GM23338 (cell line): ENCODE measurements around the gene ZNF648. TPM values are rescaled to one million over a fixed set of nuclear protein-coding genes. Genes with fewer than 3 reads are reported as not detected.
"Not testable (repeated sequence)": the region's sequence is repeated elsewhere in the genome, so short reads cannot be mapped to it uniquely, and the experiment has no call there.

Source experiments
- ATAC-seq: fragments of 200-7000 bp; cut with Tn5 transposase; 3 replicates; pipeline ENCODE4 v1.9.1; 2020
- DNase-seq: peaks from one replicate; pipeline ENCODE4 v3.0.0-alpha.2; 2015; ENCODE audit warnings: low spot score
- H2AFZ ChIP-seq: fragments of 200-600 bp; sonication (generic); 2 replicates; pipeline ENCODE4 v1.8.0; 2016; ENCODE audit warnings: antibody characterized with exemption, mild to moderate bottlenecking, moderate library complexity
- H3F3A ChIP-seq: fragments of 200-600 bp; sonication (generic); replicated peaks from 2 replicates; pipeline ENCODE4 v1.8.0; 2017; ENCODE audit warnings: antibody characterized with exemption, mixed run types, low read depth
- H3K27ac ChIP-seq: fragments of 200-600 bp; sonication (generic); 2 replicates; pipeline ENCODE4 v1.6.1; 2016; ENCODE audit warnings: low read depth
- H3K27me3 ChIP-seq: fragments of 200-600 bp; sonication (generic); 2 replicates; pipeline ENCODE4 v1.8.0; 2016; ENCODE audit warnings: mild to moderate bottlenecking, mixed run types, moderate library complexity; ENCODE audit not compliant: insufficient read depth
- H3K36me3 ChIP-seq: fragments of 200-600 bp; sonication (generic); 2 replicates; pipeline ENCODE4 v1.8.0; 2016; ENCODE audit warnings: mild to moderate bottlenecking; ENCODE audit not compliant: insufficient read depth
- H3K4me1 ChIP-seq: fragments of 200-600 bp; sonication (generic); 2 replicates; pipeline ENCODE4 v1.8.0; 2016; ENCODE audit warnings: mild to moderate bottlenecking, moderate library complexity; ENCODE audit not compliant: insufficient read depth
- H3K4me2 ChIP-seq: fragments of 200-600 bp; sonication (generic); 2 replicates; pipeline ENCODE4 v1.7.1; 2017; ENCODE audit warnings: mixed run types
- H3K4me3 ChIP-seq: fragments of 200-600 bp; sonication (generic); 2 replicates; pipeline ENCODE4 v1.6.1; 2016; ENCODE audit warnings: mixed run types
- H3K79me2 ChIP-seq: fragments of 200-600 bp; sonication (generic); replicated peaks from 2 replicates; pipeline ENCODE4 v1.8.0; 2017; ENCODE audit warnings: mild to moderate bottlenecking; ENCODE audit not compliant: insufficient read depth
- H3K9me2 ChIP-seq: fragments of 200-600 bp; sonication (generic); 2 replicates; pipeline ENCODE4 v1.8.0; 2017; ENCODE audit not compliant: insufficient read depth
- H4K20me1 ChIP-seq: fragments of 200-600 bp; sonication (generic); replicated peaks from 2 replicates; pipeline ENCODE4 v1.8.0; 2017; ENCODE audit warnings: mild to moderate bottlenecking; ENCODE audit not compliant: insufficient read depth
- H3K27ac Mint-ChIP-seq: 2 replicates; pipeline ENCODE4 v1.8.0; 2020; ENCODE audit warnings: inconsistent platforms, mild to moderate bottlenecking, moderate library complexity, mixed read lengths
- H3K27me3 Mint-ChIP-seq: 3 replicates; pipeline ENCODE4 v1.8.0; 2022; ENCODE audit warnings: low read depth, mild to moderate bottlenecking, moderate library complexity, mixed read lengths, inconsistent platforms; ENCODE audit not compliant: insufficient read depth, poor library complexity
- H3K36me3 Mint-ChIP-seq: 3 replicates; pipeline ENCODE4 v1.8.0; 2021; ENCODE audit warnings: low read depth, mild to moderate bottlenecking, inconsistent platforms, moderate library complexity, mixed read lengths
- H3K4me1 Mint-ChIP-seq: 3 replicates; pipeline ENCODE4 v1.8.0; 2020; ENCODE audit warnings: mild to moderate bottlenecking, inconsistent platforms, mixed read lengths
- H3K4me3 Mint-ChIP-seq: 3 replicates; pipeline ENCODE4 v1.8.0; 2021; ENCODE audit warnings: moderate library complexity, mild to moderate bottlenecking, inconsistent platforms, mixed read lengths
- H3K9me3 Mint-ChIP-seq: 3 replicates; pipeline ENCODE4 v1.8.0; 2020; ENCODE audit warnings: moderate library complexity, mild to moderate bottlenecking, inconsistent platforms, mixed read lengths
- CREB1 ChIP-seq: fragments of 250-450 bp; sonication (Bioruptor Pico); IDR thresholded peaks from 2 replicates; pipeline ENCODE4 v1.5.0; 2020; ENCODE audit warnings: low read depth, mild to moderate bottlenecking, moderate library complexity
- CTCF ChIP-seq, 2 experiments: fragments of 200-600 bp in 1 of 2; sonication (generic) in 1 of 2; conservative IDR thresholded peaks; 2 replicates each; pipeline versions ENCODE4 v1.5.1 to v1.6.1; 2016 to 2017; ENCODE audit warnings: antibody characterized with exemption in 2 of 2, low read depth in 2 of 2, mild to moderate bottlenecking in 2 of 2, moderate library complexity in 1 of 2
- ETS1 ChIP-seq: IDR thresholded peaks from 2 replicates; pipeline ENCODE4 v1.6.1; 2016; ENCODE audit warnings: antibody characterized with exemption
- EZH2 ChIP-seq: fragments of 200-600 bp; sonication (generic); IDR thresholded peaks from one replicate; pipeline ENCODE4 v1.8.0; 2017; ENCODE audit warnings: antibody characterized with exemption, mild to moderate bottlenecking, low read depth; ENCODE audit not compliant: unreplicated experiment
- EZH2phosphoT487 ChIP-seq: fragments of 200-600 bp; sonication (generic); IDR thresholded peaks from one replicate; pipeline ENCODE4 v1.8.1; 2018; ENCODE audit warnings: antibody characterized with exemption; ENCODE audit not compliant: unreplicated experiment
- STAT1 ChIP-seq: IDR thresholded peaks from one replicate; pipeline ENCODE4 v1.6.1; 2016; ENCODE audit warnings: antibody characterized with exemption; ENCODE audit not compliant: unreplicated experiment
- ZNF114 ChIP-seq: fragments of 250-450 bp; sonication (Bioruptor Pico); IDR thresholded peaks from 2 replicates; pipeline ENCODE4 v1.5.0; 2020; ENCODE audit warnings: mild to moderate bottlenecking, moderate library complexity
- polyA plus RNA-seq: library from polyadenylated mRNA; unstranded; fragments of >200 nt; fragmentation: Nextera tagmentation; extraction: Ambion mirVana; gene quantifications from 2 replicates; pipeline ENCODE4 v1.2.1, GENCODE V29; 2016
- total RNA-seq: library from RNA; depleted of rRNA; stranded (reverse); fragments of >200 nt; shearing (Covaris generic); gene quantifications from 2 replicates; pipeline ENCODE4 v1.2.3, GENCODE V29; 2014
- TF ChIP-seq, protein P1 (sequence below): IDR thresholded peaks from one replicate; pipeline ENCODE4 v1.6.1; 2018; ENCODE audit warnings: antibody characterized with exemption; ENCODE audit not compliant: unreplicated experiment

The ZNF648 gene
- total and polyA plus RNA-seq, 2 experiments from 2014 or later = 0.24 to 1.2 TPM

GRCh38 chr1:182015360-182015759, 46.2 kb downstream of the ZNF648 start:
- TF ChIP-seq CREB1 (CRISPR knock-in tag) (no peak), EZH2phosphoT487 (no peak), EZH2 (no peak), ZNF114 (no peak), ETS1 (no peak), CTCF (conservative IDR thresholded peaks at IDR 0.05; ENCODE audit: low read depth in 2 of 2) (peak; percentile 62 to 67), STAT1 (no peak)
- TF ChIP-seq, protein P1, sequence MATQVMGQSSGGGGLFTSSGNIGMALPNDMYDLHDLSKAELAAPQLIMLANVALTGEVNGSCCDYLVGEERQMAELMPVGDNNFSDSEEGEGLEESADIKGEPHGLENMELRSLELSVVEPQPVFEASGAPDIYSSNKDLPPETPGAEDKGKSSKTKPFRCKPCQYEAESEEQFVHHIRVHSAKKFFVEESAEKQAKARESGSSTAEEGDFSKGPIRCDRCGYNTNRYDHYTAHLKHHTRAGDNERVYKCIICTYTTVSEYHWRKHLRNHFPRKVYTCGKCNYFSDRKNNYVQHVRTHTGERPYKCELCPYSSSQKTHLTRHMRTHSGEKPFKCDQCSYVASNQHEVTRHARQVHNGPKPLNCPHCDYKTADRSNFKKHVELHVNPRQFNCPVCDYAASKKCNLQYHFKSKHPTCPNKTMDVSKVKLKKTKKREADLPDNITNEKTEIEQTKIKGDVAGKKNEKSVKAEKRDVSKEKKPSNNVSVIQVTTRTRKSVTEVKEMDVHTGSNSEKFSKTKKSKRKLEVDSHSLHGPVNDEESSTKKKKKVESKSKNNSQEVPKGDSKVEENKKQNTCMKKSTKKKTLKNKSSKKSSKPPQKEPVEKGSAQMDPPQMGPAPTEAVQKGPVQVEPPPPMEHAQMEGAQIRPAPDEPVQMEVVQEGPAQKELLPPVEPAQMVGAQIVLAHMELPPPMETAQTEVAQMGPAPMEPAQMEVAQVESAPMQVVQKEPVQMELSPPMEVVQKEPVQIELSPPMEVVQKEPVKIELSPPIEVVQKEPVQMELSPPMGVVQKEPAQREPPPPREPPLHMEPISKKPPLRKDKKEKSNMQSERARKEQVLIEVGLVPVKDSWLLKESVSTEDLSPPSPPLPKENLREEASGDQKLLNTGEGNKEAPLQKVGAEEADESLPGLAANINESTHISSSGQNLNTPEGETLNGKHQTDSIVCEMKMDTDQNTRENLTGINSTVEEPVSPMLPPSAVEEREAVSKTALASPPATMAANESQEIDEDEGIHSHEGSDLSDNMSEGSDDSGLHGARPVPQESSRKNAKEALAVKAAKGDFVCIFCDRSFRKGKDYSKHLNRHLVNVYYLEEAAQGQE = no peak
- Histone ChIP-seq H3K4me3 (no peak overlapping the region), H3K27me3 (no peaks in the 10 kb centered on the region), H3K4me1 (no peaks in the 10 kb centered on the region), H3K36me3 (no peaks in the 10 kb centered on the region), H4K20me1 (no peaks in the 10 kb centered on the region), H3K79me2 (no peaks in the 10 kb centered on the region), H3K27ac (no peak overlapping the region), H3F3A (no peaks in the 10 kb centered on the region), H2AFZ (no peak overlapping the region), H3K4me2 (no peak overlapping the region), H3K9me2 (no peaks in the 10 kb centered on the region)
- H3K4me3 Mint-ChIP-seq = no peak overlapping the region
- ATAC-seq (peak; percentile 28; the same call in 2 of the 3 replicates), DNase-seq (peak; percentile 62)
- H3K36me3 Mint-ChIP-seq = peaks cover 29% of the 10 kb centered on the region
- H3K27me3 Mint-ChIP-seq = no peaks in the 10 kb centered on the region
- H3K27ac Mint-ChIP-seq = no peak overlapping the region
- H3K9me3 Mint-ChIP-seq = peaks cover 40% of the 10 kb centered on the region
- H3K4me1 Mint-ChIP-seq = no peaks in the 10 kb centered on the region

- H3K4me3 ChIP-seq, H3K9me2 ChIP-seq, H3K4me3 Mint-ChIP-seq, H3K4me1 ChIP-seq, H3K4me2 ChIP-seq, H2AFZ ChIP-seq, ATAC-seq, H3K36me3 ChIP-seq, H3K27me3 Mint-ChIP-seq, H3K27ac Mint-ChIP-seq, H3K27me3 ChIP-seq, H3K4me1 Mint-ChIP-seq, H3F3A ChIP-seq, H4K20me1 ChIP-seq, H3K79me2 ChIP-seq, H3K27ac ChIP-seq, DNase-seq: not testable (repeated sequence)
- Mint-ChIP-seq H3K36me3 (peaks cover 34% of the 10 kb centered on the region), H3K9me3 (peaks cover 58% of the 10 kb centered on the region)
Measured at GRCh38 chr1:182010800-182011370, 50.6 kb downstream of the ZNF648 start.

DNA sequence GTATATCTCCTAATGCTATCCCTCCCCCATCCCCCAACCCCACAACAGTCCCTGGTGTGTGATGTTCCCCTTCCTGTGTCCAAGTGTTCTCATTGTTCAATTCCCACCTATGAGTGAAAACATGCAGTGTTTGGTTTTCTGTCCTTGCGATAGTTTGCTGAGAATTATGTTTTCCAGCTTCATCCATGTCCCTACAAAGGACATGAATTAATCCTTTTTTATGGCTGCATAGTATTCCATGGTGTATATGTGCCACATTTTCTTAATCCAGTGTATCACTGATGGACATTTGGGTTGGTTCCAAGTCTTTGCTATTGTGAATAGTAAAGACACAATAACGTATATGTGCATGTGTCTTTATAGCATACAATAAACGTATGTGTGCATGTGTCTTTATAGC, 56.1 kb downstream of the ZNF648 start:
- H2AFZ ChIP-seq = not testable (repeated sequence)

More for the DNA sequence above, 56.1 kb downstream of the ZNF648 start:
- H3K36me3 Mint-ChIP-seq = peaks cover 20% of the 10 kb centered on the region
- H3K27me3 Mint-ChIP-seq, H3K27ac Mint-ChIP-seq, H3K4me1 ChIP-seq, H3F3A ChIP-seq, H3K36me3 ChIP-seq, H3K4me3 Mint-ChIP-seq, H4K20me1 ChIP-seq, DNase-seq, ATAC-seq, H3K9me2 ChIP-seq, H3K4me2 ChIP-seq, H3K79me2 ChIP-seq, H3K27ac ChIP-seq, H3K4me3 ChIP-seq, H3K27me3 ChIP-seq: not testable (repeated sequence)
- H3K9me3 Mint-ChIP-seq = peaks cover 43% of the 10 kb centered on the region
- H3K4me1 Mint-ChIP-seq = peaks cover 17% of the 10 kb centered on the region
